Fibroblast of mammary gland (primary cell): ENCODE measurements around the gene TNK1.

ENCODE experiments used
- DNase-seq: peaks from one replicate; pipeline ENCODE4 v3.0.0-alpha.2; 2010; ENCODE audit warnings: low read depth
- H3K4me3 ChIP-seq: 2 replicates; pipeline ENCODE4 v1.5.1; 2011; ENCODE audit warnings: low read depth, mild to moderate bottlenecking, low read length, moderate library complexity; ENCODE audit not compliant: control insufficient read depth
- CTCF ChIP-seq: conservative IDR thresholded peaks from 2 replicates; pipeline ENCODE4 v1.5.1; 2011; ENCODE audit warnings: low read depth, low read length, inconsistent platforms; ENCODE audit not compliant: control insufficient read depth, insufficient read depth

The TNK1 gene

GRCh38 chr17:7407485-7408251 lies 26.8 kb downstream of the TNK1 start, which contains the start of gene NLGN2:
Gene NLGN2 (plus strand): TSS chr17:7407845. CDS start chr17:7408256, 411 bp downstream.
- TF ChIP-seq CTCF: no peak
- DNase-seq: no peak
- no peak within 1 kb of the TSS for H3K4me3 ChIP-seq

- DNase-seq: no peak
- no peak for TF ChIP-seq CTCF
- no peak overlapping the region for H3K4me3 ChIP-seq
These were observed 27.4 kb downstream of the TNK1 start for GRCh38 chr17:7408252-7408727.

- DNase-seq: no peak
- no peak overlapping the region for H3K4me3 ChIP-seq
- TF ChIP-seq CTCF: no peak
These were observed 28.0 kb downstream of the TNK1 start for GRCh38 chr17:7408863-7409262.

GRCh38 chr17:7409716-7410115 lies 28.8 kb downstream of the TNK1 start:
- no peak for TF ChIP-seq CTCF
- H3K4me3 ChIP-seq: no peak overlapping the region
- DNase-seq: no peak

GRCh38 chr17:7410634-7411426 lies 29.9 kb downstream of the TNK1 start:
- no peak for TF ChIP-seq CTCF
- DNase-seq: no peak
- H3K4me3 ChIP-seq: no peak overlapping the region

- no peak overlapping the region for H3K4me3 ChIP-seq
- no peak for TF ChIP-seq CTCF
These were observed 30.5 kb downstream of the TNK1 start for GRCh38 chr17:7411427-7411750.

More at GRCh38 chr17:7411427-7411750, 30.5 kb downstream of the TNK1 start:
- no peak for DNase-seq
